C4-2B (cell line): Measurements from ENCODE around the gene GBGT1.

Source experiments
- CTCF ChIP-seq: fragments of 450-650 bp; conservative IDR thresholded peaks from 2 replicates; pipeline ENCODE4 v1.5.1; 2017; ENCODE audit warnings: mild to moderate bottlenecking
- ZFX ChIP-seq: fragments of 450-650 bp; IDR thresholded peaks from 2 replicates; pipeline ENCODE4 v1.6.1; 2017

- TF ChIP-seq CTCF (no peak), ZFX (no peak)
Observed at GRCh38 chr9:133187561-133188005, 23.9 kb upstream of the GBGT1 start.
